Skeletal muscle tissue (tissue), 4 donors: ENCODE data around the gene MTUS2. TPM values are rescaled to one million over a fixed set of nuclear protein-coding genes. Genes with fewer than 3 reads are reported as not detected.
"Not testable (repeated sequence)": the region's sequence is repeated elsewhere in the genome, so short reads cannot be mapped to it uniquely, and the experiment has no call there.

Experiments
- H3K27ac ChIP-seq: one replicate; pipeline ENCODE4 v1.7.0; 2013; ENCODE audit warnings: mild to moderate bottlenecking, low read depth, low read length, inconsistent platforms
- H3K27me3 ChIP-seq, 3 donors: one replicate each; pipeline ENCODE4 v1.7.0; 2013; ENCODE audit warnings: low read length in 3 of 3; ENCODE audit not compliant: control insufficient read depth in 3 of 3, insufficient read depth in 3 of 3
- H3K36me3 ChIP-seq, 3 donors: one replicate each; pipeline ENCODE4 v1.7.0; 2013; ENCODE audit warnings: low read length in 3 of 3; ENCODE audit not compliant: control insufficient read depth in 3 of 3, insufficient read depth in 3 of 3
- H3K4me1 ChIP-seq, 3 donors: one replicate each; pipeline ENCODE4 v1.7.0; 2013; ENCODE audit warnings: low read length in 3 of 3, mild to moderate bottlenecking in 3 of 3; ENCODE audit not compliant: control insufficient read depth in 3 of 3, insufficient read depth in 3 of 3
- H3K4me3 ChIP-seq, 3 donors: one replicate each; pipeline ENCODE4 v1.7.0; 2013; ENCODE audit warnings: low read length in 3 of 3
- H3K9ac ChIP-seq, 3 donors: one replicate each; pipeline ENCODE4 v1.7.0; 2013; ENCODE audit warnings: low read length in 3 of 3, mild to moderate bottlenecking in 3 of 3, moderate library complexity in 2 of 3, low read depth in 1 of 3
- H3K9me3 ChIP-seq, 3 donors: one replicate each; pipeline ENCODE4 v1.7.0; 2013; ENCODE audit warnings: low read length in 3 of 3; ENCODE audit not compliant: control insufficient read depth in 3 of 3
- total RNA-seq: library from RNA; depleted of rRNA; stranded (reverse); fragments of >200 nt; gene quantifications from one replicate; pipeline ENCODE4 v1.2.3, GENCODE V29; 2014
- donor health status: Osteomylitis.

The MTUS2 gene
- total RNA-seq, 1 donor from 2014 or later = 4.2 TPM

GRCh38 chr13:29345860-29346582 lies 525.9 kb downstream of the MTUS2 start:
- not testable (repeated sequence) for H3K27ac ChIP-seq, H3K4me1 ChIP-seq, H3K4me3 ChIP-seq, H3K27me3 ChIP-seq, H3K9me3 ChIP-seq, H3K36me3 ChIP-seq, H3K9ac ChIP-seq

GRCh38 chr13:29355029-29355428 lies 534.9 kb downstream of the MTUS2 start:
- Histone ChIP-seq H3K9me3 (no peaks in the 10 kb centered on the region), H3K4me3 (no peak overlapping the region), H3K27ac (no peak overlapping the region), H3K9ac (no peak overlapping the region), H3K36me3 (no peaks in the 10 kb centered on the region), H3K4me1 (no peaks in the 10 kb centered on the region), H3K27me3 (peaks cover 2 to 17% (median 6%) of the 10 kb centered on the region in 3 donors)

GRCh38 chr13:29359181-29359580 lies 539.0 kb downstream of the MTUS2 start:
- Histone ChIP-seq H3K9me3 (no peaks in the 10 kb centered on the region), H3K9ac (no peak overlapping the region), H3K4me3 (no peak overlapping the region), H3K36me3 (no peaks in the 10 kb centered on the region), H3K27ac (no peak overlapping the region), H3K27me3 (peaks cover 2 to 17% (median 6%) of the 10 kb centered on the region in 3 donors), H3K4me1 (no peaks in the 10 kb centered on the region)

- no peaks in the 10 kb centered on the region for H3K4me1 ChIP-seq
- no peak overlapping the region for H3K27ac ChIP-seq
- no peak overlapping the region for H3K9ac ChIP-seq
- peaks cover 2 to 4% (median 2%) of the 10 kb centered on the region in 3 donors for H3K27me3 ChIP-seq
- no peaks in the 10 kb centered on the region for H3K9me3 ChIP-seq
- no peaks in the 10 kb centered on the region for H3K36me3 ChIP-seq
- no peak overlapping the region for H3K4me3 ChIP-seq
These were observed 541.6 kb downstream of the MTUS2 start for GRCh38 chr13:29361716-29362115.

GRCh38 chr13:29362849-29363604 lies 542.9 kb downstream of the MTUS2 start:
- Histone ChIP-seq H3K9ac (no peak overlapping the region), H3K27me3 (peaks cover 2 to 7% (median 2%) of the 10 kb centered on the region in 3 donors), H3K36me3 (no peaks in the 10 kb centered on the region), H3K4me1 (no peaks in the 10 kb centered on the region), H3K4me3 (no peak overlapping the region), H3K9me3 (no peaks in the 10 kb centered on the region), H3K27ac (no peak overlapping the region)

- Histone ChIP-seq H3K4me1 (no peaks in the 10 kb centered on the region), H3K36me3 (no peaks in the 10 kb centered on the region), H3K4me3 (no peak overlapping the region), H3K27me3 (peaks cover 0 to 8% (median 3%) of the 10 kb centered on the region in 3 donors), H3K9ac (no peak overlapping the region), H3K27ac (no peak overlapping the region), H3K9me3 (no peaks in the 10 kb centered on the region)
These were observed 549.1 kb downstream of the MTUS2 start for GRCh38 chr13:29369060-29369743.

GRCh38 chr13:29379281-29379680 lies 559.1 kb downstream of the MTUS2 start:
- H3K9me3 ChIP-seq = no peaks in the 10 kb centered on the region
- H3K4me3 ChIP-seq = no peak overlapping the region
- H3K27ac ChIP-seq = no peak overlapping the region
- H3K9ac ChIP-seq = no peak overlapping the region
- no peaks in the 10 kb centered on the region for H3K36me3 ChIP-seq
- H3K4me1 ChIP-seq = no peaks in the 10 kb centered on the region
- H3K27me3 ChIP-seq = no peaks in the 10 kb centered on the region

GRCh38 chr13:29379865-29380264 lies 559.7 kb downstream of the MTUS2 start:
- no peaks in the 10 kb centered on the region for H3K36me3 ChIP-seq
- H3K4me1 ChIP-seq = no peaks in the 10 kb centered on the region
- no peaks in the 10 kb centered on the region for H3K9me3 ChIP-seq
- no peak overlapping the region for H3K9ac ChIP-seq
- H3K27ac ChIP-seq = no peak overlapping the region
- no peak overlapping the region for H3K4me3 ChIP-seq
- H3K27me3 ChIP-seq = no peaks in the 10 kb centered on the region

- no peaks in the 10 kb centered on the region for H3K27me3 ChIP-seq
- H3K4me3 ChIP-seq = no peak overlapping the region
- no peaks in the 10 kb centered on the region for H3K36me3 ChIP-seq
- H3K27ac ChIP-seq = no peak overlapping the region
- no peaks in the 10 kb centered on the region for H3K9me3 ChIP-seq
- H3K9ac ChIP-seq = no peak overlapping the region
- no peaks in the 10 kb centered on the region for H3K4me1 ChIP-seq
These were observed 561.9 kb downstream of the MTUS2 start for GRCh38 chr13:29382021-29382420.

- no peaks in the 10 kb centered on the region for H3K27me3 ChIP-seq
- H3K9me3 ChIP-seq = no peaks in the 10 kb centered on the region
- H3K4me3 ChIP-seq = no peak overlapping the region
- no peaks in the 10 kb centered on the region for H3K36me3 ChIP-seq
- no peak overlapping the region for H3K27ac ChIP-seq
- H3K4me1 ChIP-seq = no peaks in the 10 kb centered on the region
- no peak overlapping the region for H3K9ac ChIP-seq
These were observed 563.3 kb downstream of the MTUS2 start for GRCh38 chr13:29383476-29383875.
